ENCODE data around the gene WBP11.
"Not testable (repeated sequence)": the region's sequence is repeated elsewhere in the genome, so short reads cannot be mapped to it uniquely, and the experiment has no call there.

Gene WBP11

GRCh38 chr12:14771651-14772137, 31.6 kb downstream of the WBP11 start:
- no peak for ATAC-seq

GRCh38 chr12:14770496-14771461, 32.5 kb downstream of the WBP11 start:
- peak; percentile 18 to 28 for ATAC-seq

- ATAC-seq, result peak; percentile 50 to 56
Observed at GRCh38 chr12:14769969-14770495, 33.2 kb downstream of the WBP11 start.

GRCh38 chr12:14769466-14769968, 33.8 kb downstream of the WBP11 start:
- no peak for ATAC-seq

- peak; percentile 12 to 15 for ATAC-seq
Observed at GRCh38 chr12:14768823-14769405, 34.4 kb downstream of the WBP11 start.

GRCh38 chr12:14767617-14768016, 35.7 kb downstream of the WBP11 start:
- ATAC-seq, result no peak

- ATAC-seq, result no peak
Observed at GRCh38 chr12:14766649-14767215, 36.5 kb downstream of the WBP11 start.

GRCh38 chr12:14766020-14766419, 37.3 kb downstream of the WBP11 start:
- ATAC-seq, result not testable (repeated sequence)

GRCh38 chr12:14765398-14765797, 37.9 kb downstream of the WBP11 start:
- ATAC-seq, result no peak

GRCh38 chr12:14759711-14760280, 43.5 kb downstream of the WBP11 start:
- not testable (repeated sequence) for ATAC-seq

- ATAC-seq, result no peak
Observed at GRCh38 chr12:14756334-14757143, 46.7 kb downstream of the WBP11 start.

- ATAC-seq, result no peak
Observed at GRCh38 chr12:14751986-14752385, 51.3 kb downstream of the WBP11 start.

GRCh38 chr12:14743061-14743460, 60.2 kb downstream of the WBP11 start:
- ATAC-seq, result no peak

GRCh38 chr12:14741942-14742341, 61.3 kb downstream of the WBP11 start:
- ATAC-seq, result no peak

- ATAC-seq, result no peak
Observed at GRCh38 chr12:14741153-14741552, 62.1 kb downstream of the WBP11 start.

GRCh38 chr12:14736441-14736840, 66.8 kb downstream of the WBP11 start:
- ATAC-seq, result not testable (repeated sequence)

Measured in activated CD4-positive, CD25-positive, alpha-beta regulatory T cell treated with anti-CD3 and anti-CD28 coated beads, Interleukin-2, amount 50 U/mL, for 24 hours (primary cell).